Measurements from ENCODE around the gene SLC35C1.
"Not testable (repeated sequence)": the region's sequence is repeated elsewhere in the genome, so short reads cannot be mapped to it uniquely, and the experiment has no call there.

The SLC35C1 gene

GRCh38 chr11:45788887-45789286 lies 16.1 kb upstream of the SLC35C1 start:
- DNase-seq (ENCODE audit: low read depth) = no peak

- no peak for DNase-seq (ENCODE audit: low read depth)
Observed at GRCh38 chr11:45791524-45791923, 13.4 kb upstream of the SLC35C1 start.

GRCh38 chr11:45794169-45794568 lies 10.8 kb upstream of the SLC35C1 start:
- no peak for DNase-seq (ENCODE audit: low read depth)

- no peak for DNase-seq (ENCODE audit: low read depth)
Observed at GRCh38 chr11:45795379-45795778, 9.6 kb upstream of the SLC35C1 start.

- DNase-seq (ENCODE audit: low read depth) = no peak
Observed at GRCh38 chr11:45796461-45796861, 8.5 kb upstream of the SLC35C1 start.

- no peak for DNase-seq (ENCODE audit: low read depth)
Observed at GRCh38 chr11:45798793-45799441, 6.0 kb upstream of the SLC35C1 start.

- DNase-seq (ENCODE audit: low read depth) = no peak
Observed at GRCh38 chr11:45799562-45799961, 5.4 kb upstream of the SLC35C1 start.

GRCh38 chr11:45800261-45800660 lies 4.7 kb upstream of the SLC35C1 start:
- DNase-seq (ENCODE audit: low read depth) = no peak

- DNase-seq (ENCODE audit: low read depth) = no peak
Observed at GRCh38 chr11:45801723-45802315, 3.1 kb upstream of the SLC35C1 start.

- no peak for DNase-seq (ENCODE audit: low read depth)
Observed at GRCh38 chr11:45802531-45803317, 2.2 kb upstream of the SLC35C1 start.

GRCh38 chr11:45803971-45804760 lies 783 bp upstream of the SLC35C1 start:
- no peak for DNase-seq (ENCODE audit: low read depth)

GRCh38 chr11:45805305-45806071 lies 539 bp downstream of the SLC35C1 start:
- no peak for DNase-seq (ENCODE audit: low read depth)

- DNase-seq (ENCODE audit: low read depth) = no peak
Observed at GRCh38 chr11:45806072-45806933, 1.4 kb downstream of the SLC35C1 start.

- no peak for DNase-seq (ENCODE audit: low read depth)
Observed at GRCh38 chr11:45806937-45807791, 2.2 kb downstream of the SLC35C1 start.

GRCh38 chr11:45807792-45808238 lies 2.9 kb downstream of the SLC35C1 start:
- DNase-seq (ENCODE audit: low read depth) = no peak

- DNase-seq (ENCODE audit: low read depth) = not testable (repeated sequence)
Observed at GRCh38 chr11:45808427-45808826, 3.5 kb downstream of the SLC35C1 start.

GRCh38 chr11:45809456-45810395 lies 4.8 kb downstream of the SLC35C1 start:
- DNase-seq (ENCODE audit: low read depth) = no peak

- no peak for DNase-seq (ENCODE audit: low read depth)
Observed at GRCh38 chr11:45810431-45811108, 5.6 kb downstream of the SLC35C1 start.
